GF-D8 (cell line): ENCODE data around the gene RNF126.
"Not testable (repeated sequence)": the region's sequence is repeated elsewhere in the genome, so short reads cannot be mapped to it uniquely, and the experiment has no call there.

Experiments used
- DNase-seq: peaks from one replicate; lab custom pipeline; 2025; lab: John Stamatoyannopoulos, UW

The RNF126 gene

DNA sequence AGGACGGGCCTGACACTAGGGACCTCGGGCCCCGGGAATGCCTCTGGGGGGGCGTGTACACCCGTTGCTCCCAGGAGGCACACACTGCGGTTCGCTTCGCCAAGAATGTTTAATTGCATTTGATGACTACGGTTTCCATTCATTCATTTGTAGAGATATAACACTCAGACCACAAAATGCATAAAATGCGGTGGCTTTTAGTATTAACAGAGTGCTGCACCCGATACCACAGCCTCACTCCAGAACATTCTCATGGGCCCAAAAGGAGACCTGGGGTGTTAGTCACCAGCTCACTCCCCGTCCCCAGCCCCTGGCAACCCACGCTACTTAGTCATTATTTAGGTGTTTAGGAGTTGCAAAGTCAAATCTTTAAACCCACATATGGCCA is 51.5 kb downstream of the RNF126 start:
- DNase-seq = no peak

DNA sequence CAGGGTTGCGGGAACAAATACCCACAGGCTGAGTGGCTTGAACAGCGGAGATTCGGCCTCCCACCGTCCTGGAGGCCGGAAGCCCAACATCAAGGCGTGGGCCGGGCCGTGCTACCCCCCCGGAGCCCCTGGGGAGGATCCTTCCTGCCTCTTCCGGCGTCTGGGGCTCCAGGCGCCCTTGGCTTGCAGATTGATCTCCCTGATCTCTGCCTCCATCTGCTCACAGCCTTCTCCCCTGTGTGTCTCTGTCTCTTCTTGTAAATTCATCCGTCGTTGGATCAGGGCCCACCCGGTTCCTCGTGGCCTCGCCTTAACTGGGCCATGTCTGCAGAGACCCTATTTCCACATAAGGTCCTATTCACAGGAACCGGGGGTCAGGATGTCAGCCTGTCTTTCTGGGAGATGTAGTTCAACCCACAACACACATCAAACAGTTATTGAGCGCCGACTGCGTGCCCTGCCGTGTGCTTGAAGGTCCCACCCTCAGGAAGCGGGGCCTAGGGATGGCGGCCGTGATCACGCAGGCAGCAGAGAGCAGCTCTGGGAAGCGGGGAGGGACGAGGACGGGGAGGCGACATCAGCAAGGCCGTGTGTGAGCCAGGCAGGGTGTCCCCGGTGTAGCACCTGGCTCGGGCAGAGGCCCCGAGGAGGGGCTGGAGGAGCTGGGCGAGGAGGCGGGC is 52.1 kb downstream of the RNF126 start:
- DNase-seq = peak; percentile 84

DNA sequence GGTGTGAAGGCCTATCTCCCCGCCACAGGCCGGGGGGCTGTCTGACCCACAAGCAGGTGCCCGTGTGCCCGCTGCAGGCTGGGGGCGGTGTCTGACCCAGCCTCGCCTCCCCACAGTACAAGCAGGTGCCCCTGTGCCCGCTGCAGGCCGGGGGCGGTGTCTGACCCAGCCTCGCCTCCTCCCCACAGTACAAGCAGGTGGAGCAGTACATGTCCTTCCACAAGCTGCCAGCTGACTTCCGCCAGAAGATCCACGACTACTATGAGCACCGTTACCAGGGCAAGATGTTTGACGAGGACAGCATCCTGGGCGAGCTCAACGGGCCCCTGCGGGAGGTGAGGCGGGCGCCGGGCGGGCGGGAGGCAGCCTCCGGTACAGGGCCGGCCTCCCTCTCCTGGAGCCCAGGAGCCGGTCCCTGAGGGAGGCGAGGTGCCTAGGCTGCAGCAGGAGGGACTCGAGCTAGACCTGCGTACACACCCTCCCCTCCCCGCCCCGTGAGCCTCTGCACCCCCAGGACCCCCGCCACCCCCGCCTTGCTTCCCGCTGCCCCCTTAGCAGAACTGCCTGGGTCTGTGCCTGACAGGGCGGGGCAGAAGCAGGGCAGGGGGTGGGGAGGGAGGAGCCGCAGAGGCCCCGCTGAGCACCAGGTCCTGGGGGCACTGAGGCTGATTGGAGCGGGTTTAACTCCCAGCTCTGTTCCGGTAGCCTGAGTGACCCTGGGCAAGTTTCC is 52.8 kb downstream of the RNF126 start:
- peak; percentile 73 for DNase-seq

DNA sequence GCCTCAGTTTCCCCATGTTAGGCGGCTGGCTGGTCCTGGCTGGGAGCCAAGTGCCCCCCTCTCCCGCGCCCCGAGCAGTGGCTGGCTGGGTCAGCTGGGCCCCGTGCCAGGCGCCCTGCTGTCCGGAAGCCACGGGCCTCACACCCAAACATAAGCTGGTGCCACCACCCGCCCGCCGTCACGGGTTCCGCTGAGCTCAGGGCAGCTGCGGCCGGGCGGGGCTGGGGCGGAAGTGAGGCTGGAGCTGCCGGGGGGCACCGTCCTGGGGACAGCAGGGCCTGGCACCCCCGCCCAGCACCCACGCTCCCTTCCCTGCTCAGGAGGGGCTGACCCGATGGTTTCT is 54.0 kb downstream of the RNF126 start:
- peak; percentile 43 for DNase-seq

DNA sequence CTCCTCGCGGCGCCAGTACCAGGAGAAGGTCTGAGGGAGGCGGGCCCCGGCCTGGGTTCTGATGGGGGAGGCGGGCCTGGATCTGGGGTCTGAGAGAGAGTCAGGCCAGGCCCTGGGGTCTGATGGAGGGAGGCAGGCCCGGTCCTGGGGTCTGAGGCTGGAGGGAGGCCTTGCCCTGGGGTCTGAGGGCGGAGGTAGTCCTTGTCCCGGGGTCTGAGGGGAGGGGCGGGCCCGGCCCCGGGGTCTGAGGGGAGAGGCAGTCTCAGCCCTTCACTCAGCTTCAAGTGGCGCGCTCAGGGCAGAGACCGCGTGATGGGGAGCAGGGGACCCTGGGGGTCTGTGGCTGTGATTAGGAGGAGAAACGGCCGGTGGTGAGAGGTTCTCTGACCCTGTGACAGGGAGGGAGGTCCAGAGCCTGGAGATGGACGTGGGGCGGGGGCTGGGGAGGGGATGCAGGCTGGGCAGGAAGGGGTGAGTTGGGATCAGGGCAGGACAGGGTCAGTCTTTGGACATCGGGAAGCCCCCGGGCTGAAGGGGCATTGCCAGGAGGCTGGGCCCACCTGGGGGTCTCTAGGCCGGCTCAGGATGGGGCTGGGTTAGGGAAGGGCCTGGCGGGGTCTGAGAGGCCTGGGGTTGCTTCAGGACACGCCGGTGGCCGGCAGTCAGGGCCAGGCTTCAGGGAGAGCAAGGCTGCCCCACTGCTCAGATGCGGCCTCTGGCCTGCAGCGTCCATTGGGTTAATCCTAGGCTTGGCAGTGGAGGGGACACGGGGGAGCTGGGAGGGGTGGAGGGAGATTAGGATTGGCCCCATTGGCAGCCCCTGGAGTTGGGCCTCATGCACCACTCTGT is 54.6 kb downstream of the RNF126 start:
- no peak for DNase-seq

DNA sequence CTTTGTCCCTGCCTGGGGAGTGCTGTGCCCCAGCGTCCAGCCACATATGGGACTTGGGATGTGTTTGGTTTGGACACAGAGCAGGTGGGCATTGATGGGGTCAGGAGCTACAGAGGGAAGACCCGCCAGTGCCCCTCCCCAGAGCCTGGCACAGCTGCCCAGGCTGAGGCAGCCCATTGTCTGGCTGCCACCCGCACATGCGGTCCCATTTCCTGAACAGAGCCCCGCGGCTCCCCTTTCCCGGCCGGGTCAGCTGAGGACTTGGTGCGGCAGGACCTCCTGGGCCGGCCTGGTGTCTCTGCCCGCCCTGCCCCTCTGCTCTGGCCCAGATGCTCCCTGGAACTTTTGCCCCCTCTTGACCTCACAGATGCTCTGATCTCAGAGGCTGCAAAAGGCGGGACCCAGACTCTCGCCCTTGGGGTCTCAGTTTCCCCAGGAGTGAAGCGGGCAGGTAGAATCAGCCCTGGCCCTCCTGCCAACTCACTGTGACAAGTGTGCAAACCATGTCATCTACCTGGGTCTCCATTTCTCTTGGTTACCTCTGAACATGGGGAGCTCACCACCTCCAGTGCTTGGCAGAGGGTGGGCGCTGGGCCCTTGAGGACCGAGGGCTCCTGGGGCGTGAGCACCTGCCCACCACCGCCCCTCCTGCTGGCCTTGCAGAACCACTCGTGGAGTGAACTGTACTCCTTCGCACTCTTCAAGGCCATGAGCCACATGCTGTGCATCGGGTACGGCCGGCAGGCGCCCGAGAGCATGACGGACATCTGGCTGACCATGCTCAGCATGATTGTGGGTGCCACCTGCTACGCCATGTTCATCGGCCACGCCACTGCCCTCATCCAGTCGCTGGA is 55.5 kb downstream of the RNF126 start:
- DNase-seq = no peak

DNA sequence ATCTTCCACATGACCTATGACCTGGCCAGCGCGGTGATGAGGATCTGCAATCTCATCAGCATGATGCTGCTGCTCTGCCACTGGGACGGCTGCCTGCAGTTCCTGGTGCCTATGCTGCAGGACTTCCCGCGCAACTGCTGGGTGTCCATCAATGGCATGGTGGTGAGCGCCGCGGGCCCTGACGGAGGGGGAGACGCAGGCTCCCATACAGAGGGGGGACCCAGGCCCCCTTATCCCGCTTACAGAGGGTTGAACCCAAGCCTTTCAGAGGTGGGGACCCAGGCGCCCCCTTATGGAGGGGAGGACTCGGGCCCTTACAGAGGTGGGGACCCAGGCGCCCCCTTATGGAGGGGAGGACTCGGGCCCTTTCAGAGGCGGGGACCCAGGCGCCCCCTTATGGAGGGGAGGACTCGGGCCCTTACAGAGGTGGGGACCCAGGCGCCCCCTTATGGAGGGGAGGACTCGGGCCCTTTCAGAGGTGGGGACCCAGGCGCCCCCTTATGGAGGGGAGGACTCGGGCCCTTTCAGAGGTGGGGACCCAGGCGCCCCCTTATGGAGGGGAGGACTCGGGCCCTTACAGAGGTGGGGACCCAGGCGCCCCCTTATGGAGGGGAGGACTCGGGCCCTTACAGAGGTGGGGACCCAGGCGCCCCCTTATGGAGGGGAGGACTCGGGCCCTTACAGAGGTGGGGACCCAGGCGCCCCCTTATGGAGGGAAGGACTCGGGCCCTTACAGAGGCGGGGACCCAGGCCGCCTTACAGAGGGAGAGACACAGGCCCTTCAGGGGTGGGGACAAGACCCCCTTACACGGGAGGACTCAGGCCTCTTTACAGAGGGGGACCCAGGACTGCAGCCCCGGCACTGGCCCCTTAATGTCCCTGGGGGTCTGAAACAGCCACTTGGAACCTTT is 57.7 kb downstream of the RNF126 start:
- not testable (repeated sequence) for DNase-seq

DNA sequence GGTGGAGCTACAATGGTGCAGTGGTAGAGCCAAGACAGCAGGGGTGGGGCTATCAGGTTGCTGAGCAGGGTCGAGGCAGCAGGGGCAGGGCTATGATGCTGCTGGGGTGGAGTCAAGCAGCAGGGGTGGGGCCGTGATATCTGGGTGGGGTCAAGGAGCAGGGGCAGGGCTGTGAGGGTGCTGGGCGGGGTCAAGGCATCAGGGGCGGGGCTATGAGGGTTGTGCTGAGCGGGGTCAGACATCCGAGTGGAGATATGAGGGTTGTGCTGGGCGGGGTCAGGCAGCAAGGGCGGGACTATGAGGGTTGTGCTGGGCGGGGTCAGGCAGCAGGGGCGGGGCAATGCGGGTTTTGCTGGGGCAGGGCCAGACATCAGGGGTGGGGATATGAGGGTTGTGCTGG is 58.7 kb downstream of the RNF126 start:
- no peak for DNase-seq

DNA sequence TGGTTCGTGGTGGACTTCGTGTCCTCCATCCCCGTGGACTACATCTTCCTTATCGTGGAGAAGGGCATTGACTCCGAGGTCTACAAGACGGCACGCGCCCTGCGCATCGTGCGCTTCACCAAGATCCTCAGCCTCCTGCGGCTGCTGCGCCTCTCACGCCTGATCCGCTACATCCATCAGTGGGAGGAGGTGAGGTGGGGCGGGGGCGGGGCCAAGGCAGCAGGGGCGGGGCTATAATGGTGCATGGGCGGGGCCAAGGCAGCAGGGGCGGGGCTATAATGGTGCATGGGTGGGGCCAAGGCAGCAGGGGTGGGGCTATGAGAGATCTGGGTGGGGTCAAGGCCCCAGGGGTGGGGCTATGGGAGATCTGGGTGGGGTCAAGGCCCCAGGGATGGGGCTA is 59.2 kb downstream of the RNF126 start:
- DNase-seq = not testable (repeated sequence)

DNA sequence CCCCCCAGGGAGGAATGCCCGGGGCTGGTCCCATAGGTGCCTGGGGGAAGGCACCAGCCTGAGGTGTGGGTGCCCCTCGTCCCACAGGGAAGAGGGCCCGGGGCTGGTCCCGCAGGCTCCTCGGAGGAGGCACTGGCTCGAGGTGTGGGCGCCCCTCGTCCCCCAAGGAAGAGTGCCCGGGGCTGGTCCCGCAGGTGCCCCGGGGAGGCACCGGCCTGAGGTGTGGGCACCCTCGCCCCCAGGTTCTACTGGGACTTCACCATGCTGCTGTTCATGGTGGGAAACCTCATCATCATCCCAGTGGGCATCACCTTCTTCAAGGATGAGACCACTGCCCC is 59.7 kb downstream of the RNF126 start:
- not testable (repeated sequence) for DNase-seq

DNA sequence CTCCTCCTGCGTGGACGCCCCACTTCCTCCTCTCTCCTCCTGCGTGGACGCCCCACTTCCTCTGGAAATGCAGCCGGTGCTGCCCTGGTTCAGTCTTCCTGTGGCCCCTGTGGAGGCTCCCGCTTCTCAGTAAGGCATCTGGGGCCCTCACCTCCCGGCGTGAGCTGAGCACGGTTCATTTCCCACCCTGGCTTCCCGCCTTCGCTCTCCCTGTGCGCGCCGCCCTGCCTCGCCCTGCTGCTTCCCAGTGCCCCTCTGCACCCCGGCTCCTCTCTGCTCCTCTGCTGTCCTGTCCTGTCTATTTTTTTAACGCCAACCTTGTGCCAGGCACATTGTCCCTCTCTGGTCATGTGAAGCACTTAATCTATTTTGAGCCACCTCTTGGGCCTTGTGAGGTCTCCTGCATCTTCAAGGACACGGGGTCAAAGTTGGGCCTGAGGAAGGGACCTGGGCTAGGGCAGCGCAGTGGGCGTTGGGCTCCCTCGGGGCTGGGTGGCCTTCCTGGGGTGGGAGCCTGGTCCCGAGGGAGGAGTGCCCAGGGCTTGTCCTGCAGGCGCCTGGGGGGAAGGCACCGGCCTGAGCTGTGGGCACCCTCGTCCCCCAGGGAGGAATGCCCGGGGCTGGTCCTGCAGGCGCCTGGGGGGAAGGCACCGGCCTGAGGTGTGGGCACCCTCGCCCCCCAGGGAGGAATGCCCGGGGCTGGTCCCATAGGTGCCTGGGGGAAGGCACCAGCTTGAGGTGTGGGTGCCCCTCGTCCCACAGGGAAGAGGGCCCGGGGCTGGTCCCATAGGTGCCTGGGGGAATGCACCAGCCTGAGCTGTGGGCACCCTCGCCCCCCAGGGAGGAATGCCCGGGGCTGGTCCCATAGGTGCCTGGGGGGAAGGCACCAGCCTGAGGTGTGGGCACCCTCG is 60.4 kb downstream of the RNF126 start:
- DNase-seq = no peak

DNA sequence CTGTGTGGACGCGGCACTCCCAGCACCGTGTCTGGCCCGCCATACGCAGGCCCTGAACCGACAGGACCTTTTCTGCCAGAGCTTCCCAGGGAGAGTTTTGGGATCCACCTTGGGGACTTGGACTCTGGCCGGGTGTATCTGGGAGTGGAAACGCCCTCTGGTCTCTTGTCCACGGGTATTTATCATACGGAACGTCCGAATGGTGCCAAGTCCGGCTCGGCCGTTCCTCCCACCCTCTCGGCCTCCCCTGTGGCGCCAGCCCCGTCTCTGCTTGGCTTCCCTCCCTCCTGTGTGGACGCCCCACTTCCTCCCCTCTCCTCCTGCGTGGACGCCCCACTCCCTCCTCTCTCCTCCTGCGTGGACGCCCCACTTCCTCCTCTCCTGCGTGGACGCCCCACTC is 61.2 kb downstream of the RNF126 start:
- no peak for DNase-seq

DNA sequence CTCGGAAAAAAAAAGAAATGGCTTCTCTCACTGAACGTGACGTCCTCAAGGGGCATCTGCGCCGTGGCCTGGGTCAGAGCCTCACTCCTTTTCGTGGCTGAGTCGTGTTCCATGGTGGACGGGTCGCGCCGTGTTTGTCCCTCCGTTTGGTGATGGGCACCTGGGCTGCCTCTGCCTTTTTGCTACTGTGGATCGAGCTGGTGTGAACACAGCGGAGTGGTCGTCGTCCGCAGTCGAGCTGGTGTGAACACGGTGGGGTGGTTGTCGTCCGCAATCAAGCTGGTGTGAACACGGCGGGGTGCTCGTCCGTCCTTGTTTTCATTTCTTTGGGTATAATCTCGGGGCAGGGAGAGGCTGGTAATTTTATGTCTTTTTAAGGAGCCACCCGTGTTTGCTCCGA is 61.7 kb downstream of the RNF126 start:
- DNase-seq = no peak
